GM12875 (cell line): ENCODE results near the gene PHKA2.

Source experiments
- H3K4me3 ChIP-seq: one replicate; pipeline ENCODE4 v1.5.1; 2011; ENCODE audit warnings: low read depth, low read length, control low read depth
- CTCF ChIP-seq: IDR thresholded peaks from 2 replicates; pipeline ENCODE4 v1.5.1; 2011; ENCODE audit warnings: low read depth, mild to moderate bottlenecking, control low read depth, inconsistent platforms, low read length, moderate library complexity, borderline replicate concordance; ENCODE audit not compliant: insufficient read depth

Gene PHKA2

GRCh38 chrX:18946611-18947010 lies 37.3 kb downstream of the PHKA2 start:
- H3K4me3 ChIP-seq: no peak overlapping the region
- no peak for TF ChIP-seq CTCF

GRCh38 chrX:18946157-18946556 lies 37.8 kb downstream of the PHKA2 start:
- H3K4me3 ChIP-seq: no peak overlapping the region
- TF ChIP-seq CTCF: no peak

GRCh38 chrX:18945483-18945882 lies 38.4 kb downstream of the PHKA2 start:
- no peak overlapping the region for H3K4me3 ChIP-seq
- TF ChIP-seq CTCF: no peak

- H3K4me3 ChIP-seq: no peak overlapping the region
- TF ChIP-seq CTCF: no peak
Observed at GRCh38 chrX:18944482-18944881, 39.4 kb downstream of the PHKA2 start.

GRCh38 chrX:18941896-18942295 lies 42.0 kb downstream of the PHKA2 start:
- no peak overlapping the region for H3K4me3 ChIP-seq
- no peak for TF ChIP-seq CTCF

- no peak overlapping the region for H3K4me3 ChIP-seq
- no peak for TF ChIP-seq CTCF
Observed at GRCh38 chrX:18938710-18939109, 45.2 kb downstream of the PHKA2 start.

- TF ChIP-seq CTCF: no peak
- H3K4me3 ChIP-seq: no peak overlapping the region
Observed at GRCh38 chrX:18937173-18937572, 46.7 kb downstream of the PHKA2 start.
